HepG2 (cell line): ENCODE data around the gene ZNF513. TPM values are rescaled to one million over a fixed set of nuclear protein-coding genes. Genes with fewer than 3 reads are reported as not detected.

Source experiments
- GLMP ChIP-seq: sonication (generic); formaldehyde crosslinking; IDR thresholded peaks from 2 replicates; pipeline ENCODE4 v1.9.0; 2021; ENCODE audit warnings: missing genetic modification reagents, mild to moderate bottlenecking, borderline replicate concordance
- HMG20B ChIP-seq: conservative IDR thresholded peaks from 2 replicates; pipeline ENCODE4 v1.6.1; 2016; ENCODE audit warnings: missing genetic modification reagents, missing compliant biosample characterization
- MEIS2 ChIP-seq: sonication (generic); formaldehyde crosslinking; IDR thresholded peaks from 2 replicates; pipeline ENCODE4 v1.9.0; 2021; ENCODE audit warnings: mild to moderate bottlenecking, missing genetic modification reagents
- MIER3 ChIP-seq: IDR thresholded peaks from 2 replicates; pipeline ENCODE4 v1.6.1; 2016; ENCODE audit warnings: missing compliant biosample characterization, borderline replicate concordance
- MXD4 ChIP-seq: IDR thresholded peaks from 2 replicates; pipeline ENCODE4 v1.6.1; 2016; ENCODE audit warnings: mild to moderate bottlenecking, missing biosample characterization, missing genetic modification reagents
- PHB2 ChIP-seq: fragments of 450-650 bp; IDR thresholded peaks from 2 replicates; pipeline ENCODE4 v1.6.1; 2018; ENCODE audit not compliant: partially characterized antibody
- ZNF33A ChIP-seq: sonication (generic); formaldehyde crosslinking; IDR thresholded peaks from 2 replicates; pipeline ENCODE4 v1.5.1; 2020; ENCODE audit warnings: missing genetic modification reagents, mild to moderate bottlenecking, moderate library complexity, borderline replicate concordance
- ZNF431 ChIP-seq: sonication (generic); formaldehyde crosslinking; IDR thresholded peaks from 2 replicates; pipeline ENCODE4 v1.9.0; 2022; ENCODE audit warnings: missing genetic modification reagents, low read depth, mild to moderate bottlenecking, borderline replicate concordance
- ZNF557 ChIP-seq: sonication (generic); formaldehyde crosslinking; IDR thresholded peaks from 2 replicates; pipeline ENCODE4 v1.4.0; 2020; ENCODE audit warnings: missing genetic modification reagents
- ZNF660 ChIP-seq: sonication (generic); formaldehyde crosslinking; IDR thresholded peaks from 2 replicates; pipeline ENCODE4 v1.5.1; 2020; ENCODE audit warnings: mild to moderate bottlenecking, low read depth, missing genetic modification reagents, borderline replicate concordance
- ZNF878 ChIP-seq: sonication (generic); formaldehyde crosslinking; IDR thresholded peaks from 2 replicates; pipeline ENCODE4 v1.8.1; 2023; ENCODE audit warnings: mild to moderate bottlenecking, missing genetic modification reagents, moderate library complexity
- polyA plus RNA-seq, 8 experiments: library from polyadenylated mRNA; depleted of rRNA in 3 of 8; stranded (reverse) in 7 of 8; unstranded in 1 of 8; fragments of >200 nt; fragmentation: Illumina TruSeq in 4 of 8; extraction: Trizol in 4 of 8; gene quantifications; 2 replicates each; pipeline versions ENCODE4 v1.2.1 to v1.2.3, GENCODE V29; 2011 to 2016; ENCODE audit warnings: low read depth in 4 of 8, missing spikeins in 1 of 8, mixed read lengths in 1 of 8; ENCODE audit not compliant: insufficient read depth in 1 of 8
- total RNA-seq, 5 experiments: library from RNA; depleted of rRNA; stranded (reverse); fragments of >200 nt; fragmentation: Illumina TruSeq; extraction: Trizol; gene quantifications; 2 replicates each; pipeline ENCODE4 v1.2.3, GENCODE V29; 2016; ENCODE audit warnings: low read depth in 1 of 5
- TF ChIP-seq, protein P1 (sequence below): sonication (generic); formaldehyde crosslinking; conservative IDR thresholded peaks from 2 replicates; pipeline ENCODE4 v1.5.0; 2020; ENCODE audit warnings: missing genetic modification reagents
- TF ChIP-seq, protein P2 (sequence below): sonication (generic); formaldehyde crosslinking; IDR thresholded peaks from 2 replicates; pipeline ENCODE4 v1.4.0; 2020; ENCODE audit warnings: mild to moderate bottlenecking, missing genetic modification reagents
- TF ChIP-seq, protein P3 (sequence below): sonication (generic); formaldehyde crosslinking; IDR thresholded peaks from 2 replicates; pipeline ENCODE4 v1.4.0; 2020; ENCODE audit warnings: mild to moderate bottlenecking, missing genetic modification reagents
- TF ChIP-seq, protein P4 (sequence below): sonication (generic); formaldehyde crosslinking; IDR thresholded peaks from 2 replicates; pipeline ENCODE4 v1.4.0; 2020; ENCODE audit warnings: missing genetic modification reagents
- TF ChIP-seq, protein P5 (sequence below): sonication (generic); formaldehyde crosslinking; IDR thresholded peaks from 2 replicates; pipeline ENCODE4 v1.5.0; 2020; ENCODE audit warnings: missing genetic modification reagents
- TF ChIP-seq, protein P6 (sequence below): conservative IDR thresholded peaks from 2 replicates; pipeline ENCODE4 v1.6.1; 2018; ENCODE audit warnings: missing genetic modification reagents

The ZNF513 gene
- total and polyA plus RNA-seq, 2 of the 13 experiments (the other 11 are each of a cell fraction or from before 2014, with no cell fraction given), result 4.9 to 6.3 TPM

DNA sequence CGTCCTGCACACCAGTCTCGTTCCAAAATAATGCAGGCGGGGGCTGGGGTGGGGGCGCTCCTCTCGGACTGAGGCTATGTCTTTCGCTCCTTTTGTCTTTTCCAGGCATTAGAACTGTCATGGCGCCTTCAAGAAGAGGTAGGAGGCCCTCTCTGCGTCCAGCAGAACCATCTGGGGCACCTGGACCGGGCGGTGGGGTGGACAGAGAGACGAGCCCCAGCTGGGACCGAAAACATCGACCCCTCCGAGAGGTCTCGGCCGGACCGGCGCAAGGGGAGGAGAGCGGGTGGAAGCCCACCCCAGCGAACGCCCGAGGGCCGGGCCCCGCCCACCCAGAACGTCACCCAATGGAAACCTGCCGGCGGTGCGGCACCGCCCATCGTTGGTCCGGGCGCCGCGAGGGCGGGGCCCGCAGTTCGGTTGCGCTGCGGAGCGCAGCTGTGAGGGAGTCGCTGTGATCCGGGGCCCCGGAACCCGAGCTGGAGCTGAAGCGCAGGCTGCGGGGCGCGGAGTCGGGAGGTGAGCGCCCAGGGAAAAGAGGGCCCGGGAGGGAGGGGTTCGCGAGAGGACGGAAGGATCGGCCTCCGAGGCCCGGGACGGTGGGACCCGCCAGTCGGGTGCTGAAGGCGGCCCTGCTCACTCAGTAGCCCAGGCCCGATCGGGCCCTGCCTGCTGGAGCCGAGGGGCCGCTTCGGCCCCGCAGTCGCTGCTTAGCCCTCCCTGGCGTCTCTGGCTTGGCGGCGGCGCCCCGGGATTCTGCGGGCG lies 47.9 kb upstream of the ZNF513 start, which contains the start of gene NRBP1 (continued):
- no peak; the same call in 1 of the 2 replicates for TF ChIP-seq MIER3
- TF ChIP-seq ZNF878 (CRISPR knock-in tag), result peak; percentile 71
- TF ChIP-seq, protein P1, sequence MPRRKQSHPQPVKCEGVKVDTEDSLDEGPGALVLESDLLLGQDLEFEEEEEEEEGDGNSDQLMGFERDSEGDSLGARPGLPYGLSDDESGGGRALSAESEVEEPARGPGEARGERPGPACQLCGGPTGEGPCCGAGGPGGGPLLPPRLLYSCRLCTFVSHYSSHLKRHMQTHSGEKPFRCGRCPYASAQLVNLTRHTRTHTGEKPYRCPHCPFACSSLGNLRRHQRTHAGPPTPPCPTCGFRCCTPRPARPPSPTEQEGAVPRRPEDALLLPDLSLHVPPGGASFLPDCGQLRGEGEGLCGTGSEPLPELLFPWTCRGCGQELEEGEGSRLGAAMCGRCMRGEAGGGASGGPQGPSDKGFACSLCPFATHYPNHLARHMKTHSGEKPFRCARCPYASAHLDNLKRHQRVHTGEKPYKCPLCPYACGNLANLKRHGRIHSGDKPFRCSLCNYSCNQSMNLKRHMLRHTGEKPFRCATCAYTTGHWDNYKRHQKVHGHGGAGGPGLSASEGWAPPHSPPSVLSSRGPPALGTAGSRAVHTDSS (CRISPR knock-in tag), result no peak
- TF ChIP-seq, protein P2, sequence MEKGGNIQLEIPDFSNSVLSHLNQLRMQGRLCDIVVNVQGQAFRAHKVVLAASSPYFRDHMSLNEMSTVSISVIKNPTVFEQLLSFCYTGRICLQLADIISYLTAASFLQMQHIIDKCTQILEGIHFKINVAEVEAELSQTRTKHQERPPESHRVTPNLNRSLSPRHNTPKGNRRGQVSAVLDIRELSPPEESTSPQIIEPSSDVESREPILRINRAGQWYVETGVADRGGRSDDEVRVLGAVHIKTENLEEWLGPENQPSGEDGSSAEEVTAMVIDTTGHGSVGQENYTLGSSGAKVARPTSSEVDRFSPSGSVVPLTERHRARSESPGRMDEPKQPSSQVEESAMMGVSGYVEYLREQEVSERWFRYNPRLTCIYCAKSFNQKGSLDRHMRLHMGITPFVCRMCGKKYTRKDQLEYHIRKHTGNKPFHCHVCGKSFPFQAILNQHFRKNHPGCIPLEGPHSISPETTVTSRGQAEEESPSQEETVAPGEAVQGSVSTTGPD (CRISPR knock-in tag), result no peak
- TF ChIP-seq ZNF557, result 0 out of 2 replicates have a peak, but pooled peaks have one; percentile 61
- TF ChIP-seq, protein P3, sequence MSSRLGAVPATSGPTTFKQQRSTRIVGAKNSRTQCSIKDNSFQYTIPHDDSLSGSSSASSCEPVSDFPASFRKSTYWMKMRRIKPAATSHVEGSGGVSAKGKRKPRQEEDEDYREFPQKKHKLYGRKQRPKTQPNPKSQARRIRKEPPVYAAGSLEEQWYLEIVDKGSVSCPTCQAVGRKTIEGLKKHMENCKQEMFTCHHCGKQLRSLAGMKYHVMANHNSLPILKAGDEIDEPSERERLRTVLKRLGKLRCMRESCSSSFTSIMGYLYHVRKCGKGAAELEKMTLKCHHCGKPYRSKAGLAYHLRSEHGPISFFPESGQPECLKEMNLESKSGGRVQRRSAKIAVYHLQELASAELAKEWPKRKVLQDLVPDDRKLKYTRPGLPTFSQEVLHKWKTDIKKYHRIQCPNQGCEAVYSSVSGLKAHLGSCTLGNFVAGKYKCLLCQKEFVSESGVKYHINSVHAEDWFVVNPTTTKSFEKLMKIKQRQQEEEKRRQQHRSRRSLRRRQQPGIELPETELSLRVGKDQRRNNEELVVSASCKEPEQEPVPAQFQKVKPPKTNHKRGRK (CRISPR knock-in tag), result no peak
- TF ChIP-seq MXD4 (CRISPR knock-in tag), result peak; percentile 20; the same call in 1 of the 2 replicates
- TF ChIP-seq ZNF660 (CRISPR knock-in tag), result no peak
- TF ChIP-seq, protein P4, sequence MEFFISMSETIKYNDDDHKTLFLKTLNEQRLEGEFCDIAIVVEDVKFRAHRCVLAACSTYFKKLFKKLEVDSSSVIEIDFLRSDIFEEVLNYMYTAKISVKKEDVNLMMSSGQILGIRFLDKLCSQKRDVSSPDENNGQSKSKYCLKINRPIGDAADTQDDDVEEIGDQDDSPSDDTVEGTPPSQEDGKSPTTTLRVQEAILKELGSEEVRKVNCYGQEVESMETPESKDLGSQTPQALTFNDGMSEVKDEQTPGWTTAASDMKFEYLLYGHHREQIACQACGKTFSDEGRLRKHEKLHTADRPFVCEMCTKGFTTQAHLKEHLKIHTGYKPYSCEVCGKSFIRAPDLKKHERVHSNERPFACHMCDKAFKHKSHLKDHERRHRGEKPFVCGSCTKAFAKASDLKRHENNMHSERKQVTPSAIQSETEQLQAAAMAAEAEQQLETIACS, result 0 out of 2 replicates have a peak, but pooled peaks have one; percentile 6
- TF ChIP-seq HMG20B, result no peak
- no peak for TF ChIP-seq GLMP (CRISPR knock-in tag)
- 0 out of 2 replicates have a peak, but pooled peaks have one; percentile 40 for TF ChIP-seq ZNF431 (CRISPR knock-in tag)
- TF ChIP-seq, protein P5, sequence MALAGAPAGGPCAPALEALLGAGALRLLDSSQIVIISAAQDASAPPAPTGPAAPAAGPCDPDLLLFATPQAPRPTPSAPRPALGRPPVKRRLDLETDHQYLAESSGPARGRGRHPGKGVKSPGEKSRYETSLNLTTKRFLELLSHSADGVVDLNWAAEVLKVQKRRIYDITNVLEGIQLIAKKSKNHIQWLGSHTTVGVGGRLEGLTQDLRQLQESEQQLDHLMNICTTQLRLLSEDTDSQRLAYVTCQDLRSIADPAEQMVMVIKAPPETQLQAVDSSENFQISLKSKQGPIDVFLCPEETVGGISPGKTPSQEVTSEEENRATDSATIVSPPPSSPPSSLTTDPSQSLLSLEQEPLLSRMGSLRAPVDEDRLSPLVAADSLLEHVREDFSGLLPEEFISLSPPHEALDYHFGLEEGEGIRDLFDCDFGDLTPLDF (CRISPR knock-in tag), result no peak; the same call in 1 of the 2 replicates
- TF ChIP-seq ZNF33A, result peak; percentile 95; the same call in 1 of the 2 replicates
- TF ChIP-seq, protein P6, sequence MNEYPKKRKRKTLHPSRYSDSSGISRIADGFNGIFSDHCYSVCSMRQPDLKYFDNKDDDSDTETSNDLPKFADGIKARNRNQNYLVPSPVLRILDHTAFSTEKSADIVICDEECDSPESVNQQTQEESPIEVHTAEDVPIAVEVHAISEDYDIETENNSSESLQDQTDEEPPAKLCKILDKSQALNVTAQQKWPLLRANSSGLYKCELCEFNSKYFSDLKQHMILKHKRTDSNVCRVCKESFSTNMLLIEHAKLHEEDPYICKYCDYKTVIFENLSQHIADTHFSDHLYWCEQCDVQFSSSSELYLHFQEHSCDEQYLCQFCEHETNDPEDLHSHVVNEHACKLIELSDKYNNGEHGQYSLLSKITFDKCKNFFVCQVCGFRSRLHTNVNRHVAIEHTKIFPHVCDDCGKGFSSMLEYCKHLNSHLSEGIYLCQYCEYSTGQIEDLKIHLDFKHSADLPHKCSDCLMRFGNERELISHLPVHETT (CRISPR knock-in tag), result peak; percentile 82
- TF ChIP-seq MEIS2 (CRISPR knock-in tag), result peak; percentile 20; the same call in 1 of the 2 replicates
- no peak for TF ChIP-seq PHB2
